H4 (cell line): ENCODE data around the gene MTX1. TPM values are rescaled to one million over a fixed set of nuclear protein-coding genes. Genes with fewer than 3 reads are reported as not detected.
"Not testable (repeated sequence)": the region's sequence is repeated elsewhere in the genome, so short reads cannot be mapped to it uniquely, and the experiment has no call there.

Experiments used
- DNase-seq: peaks from one replicate; pipeline ENCODE4 v3.0.0-alpha.2; 2015; ENCODE audit warnings: low spot score
- total RNA-seq: library from RNA; depleted of rRNA; stranded (reverse); fragments of >200 nt; shearing (Covaris generic); gene quantifications from 2 replicates; pipeline ENCODE4 v1.2.3, GENCODE V29; 2014

Gene MTX1
- total RNA-seq, 1 experiment from 2014 or later, result 79.5 TPM

- not testable (repeated sequence) for DNase-seq
Observed at GRCh38 chr1:155235375-155235774, 26.9 kb downstream of the MTX1 start.

GRCh38 chr1:155236451-155236850 is 28.0 kb downstream of the MTX1 start:
- no peak for DNase-seq

DNA sequence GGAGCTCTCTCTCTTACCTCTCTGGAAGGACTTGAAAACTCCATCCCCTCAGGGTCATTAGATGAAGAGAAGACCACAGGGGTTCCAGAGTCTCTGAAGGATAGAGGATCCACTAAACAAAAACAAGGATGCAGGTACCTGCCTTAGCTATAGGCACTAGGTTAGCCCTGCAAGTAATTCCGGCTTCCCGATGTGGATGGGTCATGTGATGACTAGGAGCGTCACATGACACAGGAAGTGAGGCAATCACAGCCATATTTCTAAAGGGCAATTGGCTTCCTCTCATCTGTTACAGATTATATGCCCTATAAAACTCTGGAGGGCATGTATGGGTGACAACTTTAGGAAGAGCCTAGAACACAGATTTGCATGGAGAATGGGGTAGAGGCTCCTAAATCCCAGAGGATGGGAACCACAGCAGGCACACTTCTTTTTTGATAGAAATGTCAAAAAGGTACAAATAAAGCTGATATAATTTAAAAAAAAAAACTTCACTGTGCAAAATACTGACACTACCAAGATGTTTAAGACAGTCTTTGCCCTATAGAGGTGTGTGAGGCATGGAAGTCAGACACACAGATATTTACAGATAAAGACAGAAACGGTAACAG is 32.7 kb downstream of the MTX1 start:
- DNase-seq, result peak; percentile 84

- no peak for DNase-seq
Observed at GRCh38 chr1:155241841-155242264, 33.4 kb downstream of the MTX1 start.

DNA sequence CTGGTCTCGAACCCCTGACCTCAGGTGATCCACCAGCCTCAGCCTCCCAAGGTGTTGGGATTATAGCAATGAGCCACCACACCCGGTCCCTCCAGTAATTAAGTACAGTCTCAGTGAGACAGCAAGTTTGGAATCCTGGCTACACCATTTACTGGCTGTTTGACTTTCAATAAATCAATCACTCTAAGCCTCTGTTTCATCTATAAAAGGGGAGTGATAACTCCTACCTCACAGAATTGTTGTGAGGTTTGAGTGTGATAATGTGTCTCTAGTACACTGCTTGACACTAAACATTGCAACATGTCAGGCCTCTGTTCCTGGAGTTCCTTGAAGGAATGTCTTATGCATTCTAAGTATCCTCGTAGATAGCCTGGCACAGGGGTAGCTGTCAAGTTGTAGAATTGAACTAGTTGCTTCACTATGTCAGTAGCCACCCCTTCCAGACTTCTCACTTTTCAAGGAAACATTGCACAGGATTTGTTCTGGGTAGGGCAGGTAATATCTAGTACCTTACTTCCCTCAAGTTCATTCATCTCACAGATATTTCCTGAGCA is 34.4 kb downstream of the MTX1 start:
- DNase-seq, result no peak

GRCh38 chr1:155244368-155245162 is 36.1 kb downstream of the MTX1 start:
- DNase-seq, result peak; percentile 99

- no peak for DNase-seq
Observed at GRCh38 chr1:155245163-155245524, 36.6 kb downstream of the MTX1 start.

- not testable (repeated sequence) for DNase-seq
Observed at GRCh38 chr1:155246796-155247195, 38.3 kb downstream of the MTX1 start.

GRCh38 chr1:155247667-155248553 is 39.4 kb downstream of the MTX1 start:
- DNase-seq, result no peak

DNA sequence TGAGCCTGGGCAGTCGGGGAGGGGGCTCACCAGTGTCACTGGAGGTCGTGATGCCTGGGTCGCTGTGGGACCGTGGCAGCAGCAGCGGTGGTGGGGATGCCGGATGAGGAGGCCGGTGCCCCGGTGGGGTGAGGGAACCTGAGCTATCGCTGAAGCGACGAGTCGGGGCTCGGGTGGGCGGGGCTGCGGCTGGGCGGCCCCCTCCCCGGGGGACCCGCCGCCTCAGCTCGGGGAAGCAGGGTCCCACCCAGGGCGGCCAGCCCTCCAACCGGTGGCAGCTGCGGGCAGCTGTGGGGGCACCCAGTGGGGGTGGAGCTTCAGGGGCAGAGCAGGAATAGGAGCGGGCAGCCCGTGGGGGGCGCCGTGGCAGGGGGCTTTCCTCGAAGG is 41.7 kb downstream of the MTX1 start:
- no peak for DNase-seq

GRCh38 chr1:155250633-155251449 is 42.3 kb downstream of the MTX1 start:
- peak; percentile 86 for DNase-seq

DNA sequence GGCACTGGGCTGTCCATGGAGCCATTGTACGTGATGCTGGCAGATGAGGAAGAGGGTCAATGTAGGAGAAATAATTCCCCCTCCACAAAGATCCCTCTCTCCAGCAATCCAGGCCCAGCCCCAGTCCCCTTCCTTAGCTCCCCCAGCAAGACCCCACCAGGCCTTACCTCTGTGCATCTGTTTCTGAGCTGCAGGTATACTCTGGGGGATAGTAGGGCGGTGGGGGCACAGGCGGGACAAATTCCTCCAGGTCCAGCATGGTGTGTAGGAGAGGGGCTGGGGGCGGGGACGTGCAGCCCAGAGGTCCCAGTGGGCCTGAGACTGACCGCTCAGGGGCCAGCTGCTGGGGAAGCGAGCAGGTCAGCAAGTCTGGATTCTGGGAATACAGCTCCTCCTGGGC is 43.1 kb downstream of the MTX1 start:
- DNase-seq, result no peak

DNA sequence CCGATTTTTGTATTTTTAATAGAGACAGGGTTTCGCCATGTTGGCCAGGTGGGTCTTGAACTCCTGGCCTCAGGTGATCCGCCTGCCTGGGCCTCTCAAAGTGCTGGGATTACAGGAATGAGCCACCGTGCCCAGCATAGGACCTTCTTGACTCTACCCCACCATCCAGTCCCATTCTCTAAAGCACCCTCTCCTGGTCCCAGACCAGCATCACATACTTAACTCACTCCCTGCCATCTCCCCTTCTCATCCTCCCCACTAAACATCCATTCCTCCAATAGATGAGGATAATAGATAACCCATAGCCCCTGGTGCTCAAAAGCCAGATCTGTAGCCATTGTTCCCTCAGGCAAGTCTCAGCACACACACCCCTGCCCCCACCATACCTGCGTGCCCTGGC is 44.7 kb downstream of the MTX1 start:
- DNase-seq, result no peak

DNA sequence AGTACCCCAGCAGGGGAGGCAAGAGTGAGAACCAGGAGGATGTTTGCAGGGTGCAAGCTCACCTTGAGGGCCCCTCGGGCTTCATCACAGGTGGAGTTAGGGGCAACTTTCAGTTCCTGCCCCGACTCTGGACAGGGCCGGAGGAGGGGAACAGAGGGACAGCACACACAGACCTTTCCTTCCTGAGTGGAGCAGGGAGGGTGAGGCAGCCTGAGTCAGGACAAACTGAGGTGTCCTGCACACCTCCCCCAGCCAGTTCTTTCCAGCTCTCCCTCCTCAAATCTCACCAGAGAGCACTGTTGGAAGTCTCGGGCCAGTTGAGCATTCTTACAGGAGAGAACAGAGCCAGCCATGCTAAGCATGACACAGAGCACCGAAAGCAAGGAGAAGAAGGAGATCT is 45.3 kb downstream of the MTX1 start:
- DNase-seq, result no peak

- no peak for DNase-seq
Observed at GRCh38 chr1:155254228-155254713, 45.8 kb downstream of the MTX1 start.

- DNase-seq, result no peak
Observed at GRCh38 chr1:155254714-155255242, 46.3 kb downstream of the MTX1 start.

DNA sequence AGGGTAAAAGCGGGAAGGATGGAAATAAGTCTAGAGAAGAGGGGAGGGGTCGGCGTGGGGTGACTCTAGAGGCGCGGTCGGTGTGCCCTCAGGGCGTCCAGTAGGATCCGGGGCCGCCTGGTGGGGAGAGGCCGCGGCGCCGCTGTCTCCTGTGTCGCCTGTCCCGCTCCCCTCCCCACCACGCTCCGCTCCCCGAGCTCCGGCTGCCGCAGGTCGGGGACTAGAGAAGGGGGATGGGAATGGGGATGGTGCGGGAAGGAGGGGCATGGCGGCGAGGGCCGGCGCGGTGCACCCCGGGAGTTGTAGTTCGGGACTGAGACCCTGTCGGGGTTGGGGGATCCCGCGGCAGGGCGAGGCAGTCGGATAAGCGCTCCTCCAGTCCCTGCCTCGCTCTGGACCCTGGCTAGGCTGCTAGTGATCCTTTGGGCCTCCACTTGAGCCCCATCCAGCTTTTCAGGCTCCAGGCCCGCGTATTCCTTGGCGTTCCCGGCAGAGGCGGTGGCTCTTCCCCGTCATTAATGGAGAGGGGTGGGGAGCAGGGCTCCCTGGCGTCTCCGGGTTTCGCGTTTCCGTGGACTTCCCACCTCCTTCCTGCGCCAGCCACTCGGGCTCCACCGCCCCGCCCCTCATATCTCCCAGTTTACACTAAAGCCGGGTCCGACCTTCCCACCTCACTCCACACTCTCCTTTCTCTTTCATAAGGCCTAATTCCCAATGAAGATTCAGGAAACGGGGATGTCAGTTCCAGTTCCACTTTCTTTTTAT is 46.9 kb downstream of the MTX1 start, which contains the start of gene ENTREP3:
TSS of gene ENTREP3 (minus strand) at position 241 of the 765 bp plus-strand sequence. CDS start 606 bp downstream, outside the sequence.
- DNase-seq, result peak; percentile 79

DNA sequence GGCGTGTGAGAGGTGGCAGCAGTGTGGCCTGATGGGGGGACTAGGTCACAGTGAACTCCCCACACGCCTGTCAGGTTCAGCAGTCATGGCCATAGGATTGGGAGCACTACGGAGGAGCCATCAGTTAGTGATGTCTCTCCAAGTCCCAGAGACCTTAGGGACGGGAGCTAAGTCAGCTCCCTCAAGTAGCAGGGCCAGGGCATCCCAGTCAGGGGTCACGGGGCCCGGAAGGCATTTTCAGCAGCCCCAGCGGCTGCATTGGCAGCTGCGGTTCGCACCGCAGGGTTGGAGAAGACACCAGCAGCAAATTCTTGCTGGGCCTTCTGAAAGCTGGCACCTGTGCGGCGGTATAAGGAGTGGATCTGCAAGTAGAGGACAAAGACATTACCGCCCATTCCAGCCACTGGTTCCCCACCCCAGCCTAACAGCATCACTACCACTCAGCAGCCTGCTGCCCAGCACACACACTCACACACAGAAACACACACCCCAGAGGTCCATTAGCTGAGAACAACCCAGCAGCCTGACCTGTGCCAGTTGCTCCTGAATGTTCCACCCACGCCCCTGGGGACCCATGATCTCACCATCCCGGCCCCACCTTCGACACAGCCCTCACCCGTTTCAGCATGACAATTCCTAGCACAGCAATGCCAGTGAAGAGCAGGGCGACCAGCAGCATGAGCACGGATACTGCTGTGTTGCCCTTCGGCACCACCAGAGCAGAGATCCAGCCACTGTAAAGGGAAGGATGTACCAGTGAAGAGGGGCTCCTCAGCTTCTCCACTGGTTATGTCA is 47.8 kb downstream of the MTX1 start:
- DNase-seq, result no peak

DNA sequence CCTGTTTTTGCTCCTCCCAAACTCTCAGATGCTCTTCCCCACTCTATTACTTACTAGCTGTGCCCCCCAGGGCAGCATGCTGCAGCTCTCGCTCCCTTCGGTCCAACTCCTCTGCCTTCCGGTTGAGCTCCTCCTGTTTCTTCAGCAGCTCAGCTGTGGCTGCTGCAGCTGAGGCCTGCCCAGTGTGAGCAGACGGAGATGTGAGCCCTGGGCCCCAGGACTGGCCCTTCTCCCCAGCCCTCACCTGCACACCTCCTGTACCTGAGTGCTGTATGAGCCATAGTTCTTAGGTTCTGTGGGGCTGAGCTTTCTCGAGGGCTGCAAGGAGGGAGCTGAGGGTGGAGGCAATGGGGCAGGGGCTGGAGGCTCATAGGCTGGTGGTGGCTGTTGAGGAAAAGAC is 51.8 kb downstream of the MTX1 start:
- DNase-seq, result no peak
